GM12864 (cell line): Measurements from ENCODE around the gene TRPV4.

Experiments used
- DNase-seq: peaks from one replicate; pipeline ENCODE4 v3.0.0-alpha.2; 2011; ENCODE audit warnings: low read depth
- H3K4me3 ChIP-seq: 2 replicates; pipeline ENCODE4 v1.5.1; 2011; ENCODE audit warnings: mild to moderate bottlenecking, low read depth, low read length, control low read depth
- CTCF ChIP-seq: IDR thresholded peaks from 2 replicates; pipeline ENCODE4 v1.5.1; 2011; ENCODE audit warnings: low read depth, mild to moderate bottlenecking, moderate library complexity, low read length, control low read depth, inconsistent platforms; ENCODE audit errors: missing control alignments

Gene TRPV4

GRCh38 chr12:109739747-109740693 lies 93.2 kb downstream of the TRPV4 start:
- TF ChIP-seq CTCF = peak; percentile 26
- no peak overlapping the region for H3K4me3 ChIP-seq
- DNase-seq = no peak

- no peak for DNase-seq
- TF ChIP-seq CTCF = no peak
- no peak overlapping the region for H3K4me3 ChIP-seq
Observed at GRCh38 chr12:109738878-109739665, 94.1 kb downstream of the TRPV4 start.

DNA sequence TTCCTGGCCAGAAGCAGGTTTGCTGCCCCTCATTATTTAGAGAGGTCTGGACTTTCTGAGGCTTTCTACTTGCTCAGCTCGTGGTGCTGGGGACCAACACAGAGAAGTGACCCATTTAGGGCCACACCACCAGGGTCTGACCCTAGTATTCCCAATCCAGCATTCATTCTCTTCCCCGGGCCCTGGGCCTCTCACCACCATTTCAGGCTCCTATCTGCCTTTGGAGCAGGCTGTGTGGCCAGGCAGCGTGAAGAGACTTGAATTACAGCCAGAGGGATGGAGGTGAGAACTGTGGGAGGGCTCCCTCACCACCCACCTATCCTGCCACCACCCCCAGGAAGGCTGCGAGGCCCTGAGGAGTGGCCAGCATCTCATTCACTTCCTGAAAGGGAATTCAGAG lies 95.0 kb downstream of the TRPV4 start:
- H3K4me3 ChIP-seq = no peak overlapping the region
- DNase-seq = no peak
- no peak for TF ChIP-seq CTCF

DNA sequence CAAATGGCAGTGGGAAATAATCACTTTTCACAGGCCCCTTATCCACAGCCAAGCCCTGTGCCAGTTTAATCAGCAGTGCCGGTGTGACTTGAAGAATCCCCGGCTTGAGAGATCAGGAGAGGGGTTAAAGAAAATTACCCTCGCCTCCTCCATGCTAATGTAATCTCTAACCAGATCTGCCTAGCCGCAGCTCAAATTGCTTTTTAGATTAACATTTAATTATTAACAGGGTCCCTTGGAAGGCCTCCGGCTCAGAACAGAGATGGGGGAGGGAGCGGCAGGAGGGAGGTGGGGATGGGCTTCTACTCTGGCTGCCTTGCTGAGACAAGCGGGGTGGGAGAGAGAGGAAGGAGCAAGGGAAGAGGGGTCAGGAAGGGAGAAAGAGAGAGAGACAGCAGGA lies 95.6 kb downstream of the TRPV4 start:
- no peak for DNase-seq
- no peak for TF ChIP-seq CTCF
- no peak overlapping the region for H3K4me3 ChIP-seq

DNA sequence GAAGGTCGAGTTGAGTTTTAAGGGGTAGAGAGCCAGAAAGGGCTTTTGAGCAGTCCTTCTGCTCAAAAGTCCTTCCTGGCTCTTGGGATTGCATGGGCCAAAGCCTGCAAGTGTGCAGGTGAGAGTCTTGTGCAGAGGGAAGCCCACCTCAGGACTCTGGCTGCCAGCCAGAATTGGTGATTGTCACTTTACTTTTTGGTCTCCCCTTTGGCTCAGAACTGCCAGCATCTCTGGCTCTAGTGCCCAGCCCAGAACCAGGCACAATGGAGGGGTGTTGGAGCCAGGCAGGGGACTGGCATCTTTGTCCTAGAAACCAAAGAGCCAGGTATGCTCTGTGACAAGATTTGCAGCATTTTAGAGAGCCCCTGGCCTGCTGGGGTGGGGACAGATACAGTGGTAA lies 96.1 kb downstream of the TRPV4 start:
- H3K4me3 ChIP-seq = no peak overlapping the region
- no peak for TF ChIP-seq CTCF
- no peak for DNase-seq

- no peak for DNase-seq
- no peak overlapping the region for H3K4me3 ChIP-seq
- no peak for TF ChIP-seq CTCF
Observed at GRCh38 chr12:109736552-109737108, 96.6 kb downstream of the TRPV4 start.
